HPDE6-E6E7 (cell line): ENCODE results near the gene IFNG.

Experiments
- DNase-seq: peaks from one replicate; pipeline ENCODE4 v3.0.0; 2011; ENCODE audit warnings: missing footprints; ENCODE audit errors: extremely low spot score

IFNG gene

DNA sequence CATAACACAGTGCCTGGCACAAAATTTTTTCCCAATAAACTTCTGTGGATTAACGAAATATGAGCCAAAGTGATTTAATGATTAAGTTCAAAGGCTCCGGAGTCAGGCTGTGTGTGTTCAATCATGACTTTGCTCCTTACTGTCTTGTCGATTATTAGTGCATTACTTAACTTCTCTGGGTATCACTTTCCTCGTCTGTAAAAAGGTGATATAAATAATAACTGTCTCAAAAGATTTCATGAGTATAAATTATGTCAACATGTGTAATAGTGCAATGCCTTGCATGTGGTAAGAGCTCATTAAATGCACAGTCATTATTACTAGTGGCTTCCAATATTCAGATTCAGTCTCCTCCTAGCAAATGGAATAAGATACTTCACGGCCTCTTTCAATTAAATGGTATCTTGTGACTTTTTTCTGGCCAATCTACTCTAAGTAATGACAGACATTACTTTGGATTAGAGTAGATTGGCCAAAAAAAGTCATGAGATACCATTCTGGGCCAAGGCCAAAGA lies 6.8 kb upstream of the IFNG start:
- DNase-seq: no peak

DNA sequence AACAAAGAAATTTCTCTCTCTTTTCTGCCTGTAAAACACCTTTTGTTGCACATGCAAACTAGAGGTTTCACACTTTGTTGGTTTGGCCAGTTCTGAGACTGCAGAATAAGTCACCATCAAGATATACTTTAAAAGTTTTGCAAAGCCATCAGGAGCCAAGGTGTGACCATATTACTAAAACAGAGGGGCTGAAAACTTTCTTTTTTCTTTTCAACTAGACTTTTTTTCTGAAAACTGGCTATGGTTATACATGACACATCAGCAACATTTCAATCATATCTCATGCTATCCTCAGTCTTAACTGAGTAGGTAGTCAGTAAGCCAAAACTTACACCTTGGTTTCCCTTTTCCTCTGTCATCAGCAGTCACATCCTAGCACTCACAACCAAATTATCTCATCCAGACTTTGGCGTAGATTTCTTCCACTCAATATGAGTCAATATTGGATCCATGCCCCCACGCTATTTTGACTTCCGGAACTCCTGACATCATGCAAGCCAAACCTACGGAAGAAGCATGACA lies 4.1 kb upstream of the IFNG start:
- no peak for DNase-seq

DNA sequence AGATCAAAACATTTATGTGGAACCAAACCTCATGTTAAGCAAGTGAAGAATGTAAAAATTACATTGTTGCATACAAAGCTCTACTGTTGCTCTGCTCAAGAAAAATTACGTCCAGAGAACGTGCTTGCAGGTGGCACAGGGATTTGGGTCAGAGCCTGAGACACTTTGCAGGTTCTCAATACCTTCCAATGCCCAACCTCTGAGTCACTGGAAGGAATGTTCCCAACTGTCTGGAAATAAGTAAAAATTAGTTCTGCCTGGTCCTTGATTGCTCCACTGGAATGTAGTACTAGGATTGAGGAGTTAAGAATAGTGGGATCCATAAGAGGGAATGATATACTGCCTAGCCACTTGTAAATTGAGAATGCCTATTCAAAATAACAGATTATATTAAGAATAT lies 2.8 kb upstream of the IFNG start:
- no peak for DNase-seq

- no peak for DNase-seq
Observed at GRCh38 chr12:68158432-68158831, 1.1 kb downstream of the IFNG start.

GRCh38 chr12:68157380-68157779 lies 2.2 kb downstream of the IFNG start:
- no peak for DNase-seq

DNA sequence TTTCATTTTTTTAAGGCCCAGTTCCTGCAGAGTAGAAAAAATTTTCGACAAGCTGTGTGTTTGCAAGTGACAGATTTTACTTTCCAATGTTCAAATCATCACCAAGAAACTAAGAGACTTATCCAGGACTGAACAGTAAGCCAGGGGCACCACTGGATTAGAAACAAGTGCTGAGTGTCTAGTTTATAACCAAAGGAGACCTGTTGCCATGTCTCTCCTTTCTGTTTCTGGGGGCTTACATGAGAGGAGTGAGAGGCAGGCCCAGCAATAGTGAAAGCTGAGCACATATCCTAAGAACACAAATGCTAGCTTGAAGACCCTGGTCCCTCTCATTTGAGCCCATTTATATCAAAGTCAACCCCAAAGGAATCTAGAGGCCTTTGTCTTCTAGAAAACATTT lies 2.9 kb downstream of the IFNG start:
- DNase-seq: no peak

- DNase-seq: no peak
Observed at GRCh38 chr12:68154779-68155178, 4.8 kb downstream of the IFNG start.

- DNase-seq: no peak
Observed at GRCh38 chr12:68148261-68148951, 11.1 kb downstream of the IFNG start.

GRCh38 chr12:68140556-68140955 lies 19.0 kb downstream of the IFNG start:
- DNase-seq: no peak

DNA sequence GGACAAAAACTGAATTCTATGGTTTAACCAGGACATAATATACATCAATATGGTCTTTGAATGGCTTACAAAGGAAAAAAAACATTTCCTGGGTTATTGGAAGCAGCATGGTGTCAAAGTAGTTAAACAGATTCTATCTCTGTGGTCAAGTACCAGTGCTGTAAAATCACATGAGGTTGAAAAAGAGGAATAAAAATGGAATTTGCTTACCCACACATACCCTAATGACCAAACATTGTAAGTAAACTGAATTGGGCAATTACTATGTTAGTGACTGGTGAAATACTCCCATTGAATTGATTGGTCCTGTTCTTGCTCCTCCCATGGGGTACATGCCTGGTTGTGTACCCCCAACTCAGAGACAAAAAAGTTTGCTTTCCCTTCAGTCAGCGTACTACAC lies 19.6 kb downstream of the IFNG start:
- no peak for DNase-seq

- DNase-seq: no peak
Observed at GRCh38 chr12:68139001-68139400, 20.5 kb downstream of the IFNG start.

DNA sequence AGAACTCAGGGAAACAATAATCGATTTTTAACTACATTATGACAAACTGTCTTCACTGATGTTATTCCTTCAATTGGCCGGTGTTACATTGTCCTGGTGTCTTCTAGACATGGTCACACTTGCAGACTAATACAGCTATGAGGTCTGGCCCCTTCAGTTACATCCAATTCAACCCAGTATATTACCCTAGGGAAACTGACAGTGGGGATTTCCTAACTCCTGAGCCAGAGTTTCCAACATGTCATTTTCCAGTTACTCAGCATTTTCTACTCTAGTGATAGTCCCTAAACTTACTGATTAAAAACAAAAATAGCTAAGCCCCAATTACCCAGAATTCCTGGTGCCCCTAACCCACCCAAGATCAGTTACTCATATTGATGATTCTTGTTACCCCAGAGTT lies 21.1 kb downstream of the IFNG start:
- DNase-seq: no peak

GRCh38 chr12:68137335-68137830 lies 22.2 kb downstream of the IFNG start:
- no peak for DNase-seq

DNA sequence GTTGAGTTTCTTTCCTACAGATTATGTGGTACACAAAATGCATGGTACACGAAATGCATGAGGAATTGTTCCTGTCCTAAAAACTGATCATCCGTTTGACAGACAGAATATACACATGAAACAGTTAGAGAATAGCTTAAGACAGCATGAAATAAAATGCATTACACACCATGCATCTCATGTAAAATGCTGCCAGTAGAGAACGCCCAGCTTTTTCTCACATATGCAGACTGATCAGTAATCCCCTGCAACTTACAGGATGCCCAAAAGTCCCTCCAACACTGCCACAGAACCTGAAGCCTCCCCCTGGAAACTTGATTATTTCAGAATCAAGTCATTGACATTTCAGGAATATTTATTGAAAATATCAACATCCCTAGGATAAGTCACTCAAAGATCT lies 24.0 kb downstream of the IFNG start:
- DNase-seq: no peak

DNA sequence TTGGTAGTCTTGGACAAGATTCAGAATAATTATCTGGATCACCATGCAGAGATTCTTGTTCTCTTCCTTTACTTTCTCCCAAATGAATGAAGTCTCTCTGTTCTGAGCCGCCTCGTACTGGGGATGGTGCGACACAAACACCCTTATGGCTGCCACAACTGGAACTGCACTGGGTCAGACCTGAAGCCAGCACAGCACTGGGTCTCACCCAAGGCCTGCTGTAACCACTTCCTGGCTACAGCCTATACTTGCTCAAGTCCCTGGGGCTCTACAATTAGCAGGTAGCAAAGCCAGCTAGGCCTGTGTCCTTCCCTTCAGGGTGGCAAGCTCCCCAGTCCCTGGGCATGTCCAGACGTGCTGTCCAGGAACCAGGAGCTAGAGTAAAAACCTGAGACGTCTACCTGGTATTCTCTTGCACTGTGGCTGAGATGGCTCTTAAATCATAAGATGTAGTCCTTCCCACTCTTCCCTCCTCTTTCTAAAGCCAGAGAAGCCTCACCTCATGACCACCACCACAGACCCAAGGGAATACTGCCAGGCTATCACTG lies 27.6 kb downstream of the IFNG start:
- DNase-seq: peak; percentile 12

- no peak for DNase-seq
Observed at GRCh38 chr12:68129979-68130378, 29.6 kb downstream of the IFNG start.

- no peak for DNase-seq
Observed at GRCh38 chr12:68122236-68122920, 37.2 kb downstream of the IFNG start.

DNA sequence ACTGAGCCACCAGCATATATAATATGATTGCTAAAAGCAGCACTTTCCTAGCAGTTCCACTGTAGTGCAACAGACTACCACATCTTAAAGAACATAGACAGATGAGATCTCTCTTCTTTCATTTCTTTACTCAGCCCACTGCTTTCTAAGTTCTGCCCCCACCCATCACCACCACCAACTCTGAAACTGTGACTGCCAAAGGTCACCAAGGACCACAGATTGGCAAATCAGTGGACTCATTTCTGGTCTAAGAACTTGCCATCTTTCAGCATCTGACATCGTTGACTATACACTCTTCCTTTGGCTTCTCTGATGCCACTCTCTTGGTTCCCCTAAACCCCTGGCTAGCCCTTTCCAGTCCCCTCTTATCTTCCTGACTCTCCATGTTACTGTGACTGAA lies 38.4 kb downstream of the IFNG start:
- no peak for DNase-seq

- no peak for DNase-seq
Observed at GRCh38 chr12:68119724-68120211, 39.8 kb downstream of the IFNG start.

GRCh38 chr12:68119250-68119649 lies 40.3 kb downstream of the IFNG start:
- DNase-seq: no peak

DNA sequence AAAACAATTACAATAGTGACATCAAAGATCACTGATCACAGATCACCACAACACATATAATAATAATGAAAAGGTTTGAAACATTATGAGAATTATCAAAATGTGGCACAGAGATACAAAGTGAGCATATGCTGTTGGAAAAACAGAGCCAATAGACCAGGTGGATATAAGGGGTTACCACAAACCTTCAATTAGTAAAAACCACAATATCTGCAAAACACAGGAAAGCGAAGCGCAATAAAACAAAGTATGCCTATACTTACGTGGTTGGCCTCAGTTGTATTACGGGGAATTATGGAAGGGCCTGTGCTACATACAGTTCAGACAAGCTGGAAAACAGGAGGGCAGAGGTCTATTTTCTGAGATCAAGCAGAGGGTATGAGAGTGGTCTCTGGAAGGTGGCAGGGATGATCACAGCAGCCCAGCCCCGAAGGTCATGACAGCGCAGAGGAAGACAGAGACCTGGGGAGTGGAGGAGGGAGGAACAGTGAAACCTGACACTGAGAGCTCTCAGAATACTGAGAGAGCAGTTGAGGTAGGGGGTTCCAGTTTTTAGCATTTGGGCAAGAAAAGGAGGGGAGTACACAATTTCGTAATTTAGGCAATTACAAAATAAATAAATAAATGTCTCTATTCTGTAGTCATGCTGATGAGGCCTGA lies 41.3 kb downstream of the IFNG start:
- no peak for DNase-seq

- no peak for DNase-seq
Observed at GRCh38 chr12:68117661-68118060, 41.9 kb downstream of the IFNG start.
